Natural killer cell (primary cell): ENCODE data around the gene ATP11C. TPM values are rescaled to one million over a fixed set of nuclear protein-coding genes. Genes with fewer than 3 reads are reported as not detected.

Experiments
- ATAC-seq, 3 donors: fragments of 150-1000 bp in 2 of 3; fragments of 200-7000 bp in 1 of 3; cut with Tn5 transposase; 1 replicate in 1 of 3; 2 replicates in 2 of 3; pipeline ENCODE4 v1.10.0; 2021; ENCODE audit warnings: mild to moderate bottlenecking in 2 of 3, moderate library complexity in 2 of 3
- DNase-seq, 2 donors: peaks; one replicate each; pipeline versions ENCODE4 v3.0.0 to v3.0.0-alpha.2; 2013 to 2021; ENCODE audit warnings: mixed read lengths in 1 of 2
- H3K27ac ChIP-seq: one replicate; pipeline ENCODE4 v1.5.1; 2013; ENCODE audit warnings: mild to moderate bottlenecking, low read length
- H3K27me3 ChIP-seq: one replicate; pipeline ENCODE4 v1.6.1; 2013; ENCODE audit warnings: low read length; ENCODE audit not compliant: control insufficient read depth, insufficient read depth
- H3K36me3 ChIP-seq: one replicate; pipeline ENCODE4 v1.6.1; 2013; ENCODE audit warnings: low read length; ENCODE audit not compliant: control insufficient read depth, insufficient read depth
- H3K4me1 ChIP-seq: one replicate; pipeline ENCODE4 v1.6.1; 2013; ENCODE audit warnings: low read length; ENCODE audit not compliant: control insufficient read depth, insufficient read depth
- H3K4me3 ChIP-seq: one replicate; pipeline ENCODE4 v1.5.1; 2013; ENCODE audit warnings: low read length
- H3K9me3 ChIP-seq: one replicate; pipeline ENCODE4 v1.6.1; 2013; ENCODE audit warnings: low read length; ENCODE audit not compliant: control insufficient read depth, insufficient read depth
- H3K27ac Mint-ChIP-seq, 2 donors: one replicate each; pipeline ENCODE4 v1.8.0; 2022; ENCODE audit warnings: mild to moderate bottlenecking in 2 of 2, mixed read lengths in 2 of 2, moderate library complexity in 1 of 2
- H3K27me3 Mint-ChIP-seq, 2 donors: one replicate each; pipeline ENCODE4 v1.8.0; 2022; ENCODE audit warnings: low read depth in 2 of 2, mixed read lengths in 2 of 2
- H3K36me3 Mint-ChIP-seq: one replicate; pipeline ENCODE4 v1.8.0; 2022; ENCODE audit warnings: mixed read lengths
- H3K4me1 Mint-ChIP-seq, 2 donors: one replicate each; pipeline ENCODE4 v1.8.0; 2022; ENCODE audit warnings: mixed read lengths in 2 of 2
- H3K4me3 Mint-ChIP-seq: one replicate; pipeline ENCODE4 v1.8.0; 2022; ENCODE audit warnings: mild to moderate bottlenecking, moderate library complexity, mixed read lengths
- H3K9me3 Mint-ChIP-seq, 2 donors: one replicate each; pipeline ENCODE4 v1.8.0; 2022; ENCODE audit warnings: mixed read lengths in 2 of 2
- WGBS: methylation state at CpG from one replicate; pipeline ENCODE4 v1.1.7; 2013; ENCODE audit warnings: missing lambda C conversion rate; ENCODE audit not compliant: insufficient coverage; 5-methylcytosine and 5-hydroxymethylcytosine counted together
- intact Hi-C: fragments of 100-400 bp; cut with micrococcal nuclease; formaldehyde crosslinking; loops from one replicate; pipeline ENCODE4 v1.14.2; 2022
- total RNA-seq, 4 donors: library from RNA; stranded (reverse); fragments of 120-200 nt in 1 of 4; gene quantifications; one replicate each; pipeline versions ENCODE4 v1.2.3 to v1.2.4, GENCODE V29; 2013 to 2022
- TF ChIP-seq, protein P1 (sequence below): fragments of 200-600 bp; IDR thresholded peaks from one replicate; pipeline ENCODE4 v1.8.0; 2022; ENCODE audit warnings: antibody characterized with exemption

ATP11C gene
- total RNA-seq, 3 donors from 2014 or later (not counting 1 experiment from before 2014, with no cell fraction given) = 20.0 to 24.3 (median 24.0) TPM

- H3K9me3 Mint-ChIP-seq = peaks cover 0 to 4% of the 10 kb centered on the region in 2 donors
- H3K36me3 Mint-ChIP-seq = no peaks in the 10 kb centered on the region
- no peak for DNase-seq
- no peak overlapping the region for H3K27ac ChIP-seq
- no peak overlapping the region for H3K27ac Mint-ChIP-seq
- intact Hi-C loops = no loop called here
- H3K27me3 Mint-ChIP-seq = no peaks in the 10 kb centered on the region
- peaks cover 9 to 10% of the 10 kb centered on the region in 2 donors for H3K4me1 Mint-ChIP-seq
- H3K4me1 ChIP-seq = no peaks in the 10 kb centered on the region
- ATAC-seq = no peak
- no peak overlapping the region for H3K4me3 ChIP-seq
- H3K9me3 ChIP-seq = no peaks in the 10 kb centered on the region
- peaks cover 1% of the 10 kb centered on the region for H3K36me3 ChIP-seq
- WGBS = 78% methylated on average over 6 of the region's 6 CpGs
- TF ChIP-seq, protein P1, sequence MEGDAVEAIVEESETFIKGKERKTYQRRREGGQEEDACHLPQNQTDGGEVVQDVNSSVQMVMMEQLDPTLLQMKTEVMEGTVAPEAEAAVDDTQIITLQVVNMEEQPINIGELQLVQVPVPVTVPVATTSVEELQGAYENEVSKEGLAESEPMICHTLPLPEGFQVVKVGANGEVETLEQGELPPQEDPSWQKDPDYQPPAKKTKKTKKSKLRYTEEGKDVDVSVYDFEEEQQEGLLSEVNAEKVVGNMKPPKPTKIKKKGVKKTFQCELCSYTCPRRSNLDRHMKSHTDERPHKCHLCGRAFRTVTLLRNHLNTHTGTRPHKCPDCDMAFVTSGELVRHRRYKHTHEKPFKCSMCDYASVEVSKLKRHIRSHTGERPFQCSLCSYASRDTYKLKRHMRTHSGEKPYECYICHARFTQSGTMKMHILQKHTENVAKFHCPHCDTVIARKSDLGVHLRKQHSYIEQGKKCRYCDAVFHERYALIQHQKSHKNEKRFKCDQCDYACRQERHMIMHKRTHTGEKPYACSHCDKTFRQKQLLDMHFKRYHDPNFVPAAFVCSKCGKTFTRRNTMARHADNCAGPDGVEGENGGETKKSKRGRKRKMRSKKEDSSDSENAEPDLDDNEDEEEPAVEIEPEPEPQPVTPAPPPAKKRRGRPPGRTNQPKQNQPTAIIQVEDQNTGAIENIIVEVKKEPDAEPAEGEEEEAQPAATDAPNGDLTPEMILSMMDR = no peak
- no peak overlapping the region for H3K4me3 Mint-ChIP-seq
- H3K27me3 ChIP-seq = no peaks in the 10 kb centered on the region
These were observed 120.8 kb downstream of the ATP11C start for GRCh38 chrX:139811942-139812629.

- peaks cover 5 to 13% of the 10 kb centered on the region in 2 donors for H3K4me1 Mint-ChIP-seq
- Histone ChIP-seq H3K9me3 (no peaks in the 10 kb centered on the region), H3K27me3 (no peaks in the 10 kb centered on the region), H3K36me3 (peaks cover 9% of the 10 kb centered on the region), H3K4me1 (no peaks in the 10 kb centered on the region), H3K27ac (no peak overlapping the region), H3K4me3 (no peak overlapping the region)
- no peaks in the 10 kb centered on the region for H3K36me3 Mint-ChIP-seq
- WGBS = 90% methylated on average over 1 of the region's 1 CpG
- intact Hi-C loops = no loop called here
- TF ChIP-seq, protein P1 = no peak
- DNase-seq (no peak), ATAC-seq (no peak)
- H3K4me3 Mint-ChIP-seq = no peak overlapping the region
- peaks cover 0 to 4% of the 10 kb centered on the region in 2 donors for H3K9me3 Mint-ChIP-seq
- H3K27ac Mint-ChIP-seq = no peak overlapping the region
- H3K27me3 Mint-ChIP-seq = no peaks in the 10 kb centered on the region
These were observed 128.4 kb downstream of the ATP11C start for GRCh38 chrX:139804482-139804881.

GRCh38 chrX:139803224-139803623 is 129.6 kb downstream of the ATP11C start:
- Mint-ChIP-seq H3K27ac (no peak overlapping the region), H3K4me1 (peaks cover 5 to 13% of the 10 kb centered on the region in 2 donors), H3K36me3 (no peaks in the 10 kb centered on the region), H3K9me3 (peaks cover 0 to 4% of the 10 kb centered on the region in 2 donors), H3K27me3 (no peaks in the 10 kb centered on the region), H3K4me3 (no peak overlapping the region)
- Histone ChIP-seq H3K36me3 (peaks cover 11% of the 10 kb centered on the region), H3K9me3 (no peaks in the 10 kb centered on the region), H3K27me3 (no peaks in the 10 kb centered on the region), H3K4me1 (no peaks in the 10 kb centered on the region), H3K4me3 (no peak overlapping the region), H3K27ac (no peak overlapping the region)
- TF ChIP-seq, protein P1 = no peak
- DNase-seq (no peak), ATAC-seq (no peak)
- WGBS = 100% methylated on average over 1 of the region's 2 CpGs
- intact Hi-C loops = no loop called here

DNA sequence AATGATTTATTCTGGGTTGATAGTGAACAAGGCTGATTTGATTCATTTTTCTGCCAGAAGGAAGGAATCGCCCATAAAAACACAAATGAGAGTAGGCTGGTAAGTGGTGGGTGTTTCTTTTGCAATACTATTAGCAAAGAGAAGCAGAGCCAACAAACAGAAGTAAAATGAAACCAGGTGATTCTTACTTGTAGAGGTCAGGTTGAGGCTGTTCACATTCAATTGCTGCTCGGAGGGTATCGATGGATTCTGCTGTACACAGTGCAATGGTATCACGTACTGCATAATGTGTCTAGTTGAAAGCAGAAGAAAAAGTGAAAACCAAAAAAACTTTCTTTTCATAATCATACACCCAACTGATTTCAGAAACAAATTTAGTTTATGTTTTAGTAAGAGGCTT is 130.8 kb downstream of the ATP11C start:
- intact Hi-C loops = no loop called here
- Mint-ChIP-seq H3K27me3 (no peaks in the 10 kb centered on the region), H3K4me1 (peaks cover 5 to 13% of the 10 kb centered on the region in 2 donors), H3K36me3 (no peaks in the 10 kb centered on the region), H3K4me3 (no peak overlapping the region), H3K27ac (no peak overlapping the region), H3K9me3 (no peaks in the 10 kb centered on the region)
- no peak overlapping the region for H3K4me3 ChIP-seq
- no peaks in the 10 kb centered on the region for H3K9me3 ChIP-seq
- TF ChIP-seq, protein P1 = no peak
- DNase-seq (no peak), ATAC-seq (no peak)
- 98% methylated on average over 3 of the region's 4 CpGs for WGBS
- H3K36me3 ChIP-seq = peaks cover 11% of the 10 kb centered on the region
- H3K27ac ChIP-seq = no peak overlapping the region
- H3K4me1 ChIP-seq = no peaks in the 10 kb centered on the region
- H3K27me3 ChIP-seq = no peaks in the 10 kb centered on the region
